Mesenteric fat pad (tissue), 1 donor: Measurements from ENCODE around the gene PLCXD3. TPM values are rescaled to one million over a fixed set of nuclear protein-coding genes. Genes with fewer than 3 reads are reported as not detected.
"Not testable (repeated sequence)": the region's sequence is repeated elsewhere in the genome, so short reads cannot be mapped to it uniquely, and the experiment has no call there.

Experiments used
- DNase-seq: peaks from one replicate; pipeline ENCODE4 v3.0.0-alpha.2; 2020; ENCODE audit warnings: low spot score
- total RNA-seq: library from RNA; stranded (reverse); fragmentation: NEBNext Ultra II Directional; extraction: Animal tissue kit (Norgen Biotek cat#: 25700); gene quantifications from one replicate; pipeline ENCODE4 v1.2.1, GENCODE V29; 2021
- donor health status: DM: yes; HTN: yes; CAD: no.

Gene PLCXD3
- total RNA-seq, 1 donor from 2014 or later, result 2.4 TPM

- DNase-seq, result no peak
Measured at GRCh38 chr5:41356786-41357185, 153.6 kb downstream of the PLCXD3 start.

- DNase-seq, result no peak
Measured at GRCh38 chr5:41349846-41350245, 160.6 kb downstream of the PLCXD3 start.

GRCh38 chr5:41347569-41347968, 162.8 kb downstream of the PLCXD3 start:
- no peak for DNase-seq

- DNase-seq, result no peak
Measured at GRCh38 chr5:41346609-41347008, 163.8 kb downstream of the PLCXD3 start.

GRCh38 chr5:41345295-41345694, 165.1 kb downstream of the PLCXD3 start:
- no peak for DNase-seq

GRCh38 chr5:41339339-41339738, 171.1 kb downstream of the PLCXD3 start:
- DNase-seq, result no peak

GRCh38 chr5:41338136-41338675, 172.2 kb downstream of the PLCXD3 start:
- no peak for DNase-seq

GRCh38 chr5:41337724-41338123, 172.7 kb downstream of the PLCXD3 start:
- no peak for DNase-seq

GRCh38 chr5:41337216-41337615, 173.2 kb downstream of the PLCXD3 start:
- no peak for DNase-seq

- DNase-seq, result no peak
Measured at GRCh38 chr5:41336471-41336870, 173.9 kb downstream of the PLCXD3 start.

- no peak for DNase-seq
Measured at GRCh38 chr5:41335596-41336181, 174.7 kb downstream of the PLCXD3 start.

- DNase-seq, result no peak
Measured at GRCh38 chr5:41334758-41335157, 175.6 kb downstream of the PLCXD3 start.

- DNase-seq, result no peak
Measured at GRCh38 chr5:41334221-41334620, 176.2 kb downstream of the PLCXD3 start.

- no peak for DNase-seq
Measured at GRCh38 chr5:41325074-41325473, 185.3 kb downstream of the PLCXD3 start.

- not testable (repeated sequence) for DNase-seq
Measured at GRCh38 chr5:41322826-41323225, 187.6 kb downstream of the PLCXD3 start.

GRCh38 chr5:41312478-41313060, 197.8 kb downstream of the PLCXD3 start:
- no peak for DNase-seq

- DNase-seq, result no peak
Measured at GRCh38 chr5:41312066-41312465, 198.3 kb downstream of the PLCXD3 start.

GRCh38 chr5:41309275-41309674, 201.1 kb downstream of the PLCXD3 start:
- no peak for DNase-seq

GRCh38 chr5:41306005-41306404, 204.4 kb downstream of the PLCXD3 start:
- DNase-seq, result no peak

GRCh38 chr5:41305056-41305455, 205.3 kb downstream of the PLCXD3 start:
- no peak for DNase-seq

- no peak for DNase-seq
Measured at GRCh38 chr5:41296066-41296465, 214.3 kb downstream of the PLCXD3 start.

GRCh38 chr5:41291323-41291722, 219.1 kb downstream of the PLCXD3 start:
- no peak for DNase-seq

GRCh38 chr5:41290810-41291209, 219.6 kb downstream of the PLCXD3 start:
- DNase-seq, result no peak
